ENCODE measurements around the gene ECI1.
A peak's percentile ranks its signal among the peaks of the same experiment; 100 is the strongest.

ECI1 gene

GRCh38 chr16:2280461-2280860 is 29.1 kb upstream of the ECI1 start:
- Histone ChIP-seq H3K9ac (ENCODE audit: low read length) (no peak overlapping the region), H3K9me2 (ENCODE audit: low read depth, low read length) (no peaks in the 10 kb centered on the region), H3K79me2 (ENCODE audit: insufficient read depth, low read length) (no peaks in the 10 kb centered on the region), H3K27ac (ENCODE audit: low read depth, low read length, poor library complexity, severe bottlenecking) (no peak overlapping the region), H3K27me3 (ENCODE audit: insufficient read depth, low read length) (peaks cover 11% of the 10 kb centered on the region), H3K4me3 (ENCODE audit: low read depth, low read length, poor library complexity, severe bottlenecking) (no peak overlapping the region), H3K36me3 (ENCODE audit: insufficient read depth, low read length) (no peaks in the 10 kb centered on the region), H3K9me3 (ENCODE audit: low read length) (no peaks in the 10 kb centered on the region), H3K4me2 (ENCODE audit: low read length) (no peak overlapping the region), H3K4me1 (ENCODE audit: insufficient read depth, low read length, severe bottlenecking) (no peaks in the 10 kb centered on the region), H2AFZ (ENCODE audit: low read length) (no peak overlapping the region), H3F3A (ENCODE audit: insufficient read depth, low read length) (no peaks in the 10 kb centered on the region), H4K20me1 (ENCODE audit: insufficient read depth, low read length) (no peaks in the 10 kb centered on the region)
- TF ChIP-seq EZH2 (IDR thresholded peaks at IDR 0.05; ENCODE audit: borderline replicate concordance, low read length) (no peak), CTCF (IDR thresholded peaks at IDR 0.05; ENCODE audit: low read length) (no peak)

GRCh38 chr16:2278956-2279800 is 27.8 kb upstream of the ECI1 start:
- Histone ChIP-seq H2AFZ (ENCODE audit: low read length) (no peak overlapping the region), H3K27me3 (ENCODE audit: insufficient read depth, low read length) (peaks cover 11% of the 10 kb centered on the region), H3K4me2 (ENCODE audit: low read length) (no peak overlapping the region), H3K4me3 (ENCODE audit: low read depth, low read length, poor library complexity, severe bottlenecking) (no peak overlapping the region), H3K27ac (ENCODE audit: low read depth, low read length, poor library complexity, severe bottlenecking) (no peak overlapping the region), H3K9me3 (ENCODE audit: low read length) (no peaks in the 10 kb centered on the region), H3K9me2 (ENCODE audit: low read depth, low read length) (no peaks in the 10 kb centered on the region), H3F3A (ENCODE audit: insufficient read depth, low read length) (no peaks in the 10 kb centered on the region), H3K4me1 (ENCODE audit: insufficient read depth, low read length, severe bottlenecking) (no peaks in the 10 kb centered on the region), H4K20me1 (ENCODE audit: insufficient read depth, low read length) (no peaks in the 10 kb centered on the region), H3K36me3 (ENCODE audit: insufficient read depth, low read length) (no peaks in the 10 kb centered on the region), H3K9ac (ENCODE audit: low read length) (no peak overlapping the region), H3K79me2 (ENCODE audit: insufficient read depth, low read length) (no peaks in the 10 kb centered on the region)
- TF ChIP-seq CTCF (IDR thresholded peaks at IDR 0.05; ENCODE audit: low read length) (no peak), EZH2 (IDR thresholded peaks at IDR 0.05; ENCODE audit: borderline replicate concordance, low read length) (no peak)

- Histone ChIP-seq H3K4me2 (ENCODE audit: low read length) (no peak overlapping the region), H3K4me3 (ENCODE audit: low read depth, low read length, poor library complexity, severe bottlenecking) (no peak overlapping the region), H3F3A (ENCODE audit: insufficient read depth, low read length) (no peaks in the 10 kb centered on the region), H3K4me1 (ENCODE audit: insufficient read depth, low read length, severe bottlenecking) (no peaks in the 10 kb centered on the region), H3K9ac (ENCODE audit: low read length) (no peak overlapping the region), H3K79me2 (ENCODE audit: insufficient read depth, low read length) (no peaks in the 10 kb centered on the region), H3K9me2 (ENCODE audit: low read depth, low read length) (no peaks in the 10 kb centered on the region), H4K20me1 (ENCODE audit: insufficient read depth, low read length) (no peaks in the 10 kb centered on the region), H3K27me3 (ENCODE audit: insufficient read depth, low read length) (peaks cover 11% of the 10 kb centered on the region), H3K9me3 (ENCODE audit: low read length) (no peaks in the 10 kb centered on the region), H2AFZ (ENCODE audit: low read length) (no peak overlapping the region), H3K36me3 (ENCODE audit: insufficient read depth, low read length) (no peaks in the 10 kb centered on the region; the same call in 1 of the 2 replicates), H3K27ac (ENCODE audit: low read depth, low read length, poor library complexity, severe bottlenecking) (no peak overlapping the region)
- TF ChIP-seq CTCF (IDR thresholded peaks at IDR 0.05; ENCODE audit: low read length) (peak; percentile 10; the same call in 1 of the 2 replicates), EZH2 (IDR thresholded peaks at IDR 0.05; ENCODE audit: borderline replicate concordance, low read length) (no peak)
These were observed 26.9 kb upstream of the ECI1 start for GRCh38 chr16:2278272-2278608.
